Hepatocyte (in vitro differentiated cells): ENCODE results near the gene HLA-DMB. TPM values are rescaled to one million over a fixed set of nuclear protein-coding genes. Genes with fewer than 3 reads are reported as not detected.
A peak's percentile ranks its signal among the peaks of the same experiment; 100 is the strongest.

ENCODE experiments used
- DNase-seq: peaks from one replicate; pipeline ENCODE4 v3.0.0-alpha.2; 2016; ENCODE audit warnings: low spot score
- H2AFZ ChIP-seq: fragments of 200-600 bp; sonication (generic); 2 replicates; pipeline ENCODE4 v1.6.0; 2016; ENCODE audit warnings: antibody characterized with exemption, mild to moderate bottlenecking
- H3K27ac ChIP-seq: fragments of 200-600 bp; sonication (generic); 2 replicates; pipeline ENCODE4 v1.5.1; 2016; ENCODE audit warnings: mild to moderate bottlenecking
- H3K27me3 ChIP-seq: fragments of 200-600 bp; sonication (generic); 2 replicates; pipeline ENCODE4 v1.6.1; 2016
- H3K36me3 ChIP-seq: fragments of 200-600 bp; sonication (generic); replicated peaks from 2 replicates; pipeline ENCODE4 v1.5.1; 2016; ENCODE audit warnings: low read depth; ENCODE audit not compliant: insufficient read depth
- H3K4me1 ChIP-seq: fragments of 200-600 bp; sonication (generic); 2 replicates; pipeline ENCODE4 v1.5.1; 2016; ENCODE audit warnings: mild to moderate bottlenecking, moderate library complexity; ENCODE audit not compliant: insufficient read depth
- H3K4me2 ChIP-seq: fragments of 200-600 bp; sonication (generic); 2 replicates; pipeline ENCODE4 v1.6.0; 2016
- H3K4me3 ChIP-seq: fragments of 200-600 bp; sonication (generic); 2 replicates; pipeline ENCODE4 v1.5.1; 2016; ENCODE audit warnings: mild to moderate bottlenecking
- H3K79me2 ChIP-seq: fragments of 200-600 bp; sonication (generic); 2 replicates; pipeline ENCODE4 v1.6.0; 2017; ENCODE audit warnings: mild to moderate bottlenecking
- H3K9me2 ChIP-seq: fragments of 200-600 bp; sonication (generic); replicated peaks from 2 replicates; pipeline ENCODE4 v1.6.0; 2017; ENCODE audit warnings: mild to moderate bottlenecking; ENCODE audit not compliant: insufficient read depth
- H3K9me3 ChIP-seq: fragments of 200-600 bp; sonication (generic); 2 replicates; pipeline ENCODE4 v1.5.1; 2016; ENCODE audit warnings: low read depth, mild to moderate bottlenecking
- H4K20me1 ChIP-seq: fragments of 200-600 bp; sonication (generic); 2 replicates; pipeline ENCODE4 v1.6.0; 2016; ENCODE audit warnings: mild to moderate bottlenecking; ENCODE audit not compliant: insufficient read depth, poor library complexity, severe bottlenecking
- CTCF ChIP-seq: fragments of 200-600 bp; sonication (generic); IDR thresholded peaks from 2 replicates; pipeline ENCODE4 v1.5.1; 2016; ENCODE audit warnings: antibody characterized with exemption, mild to moderate bottlenecking; ENCODE audit not compliant: poor library complexity
- EZH2 ChIP-seq: fragments of 200-600 bp; sonication (generic); IDR thresholded peaks from 2 replicates; pipeline ENCODE4 v1.6.1; 2016; ENCODE audit warnings: antibody characterized with exemption, mild to moderate bottlenecking, borderline replicate concordance
- EZH2phosphoT487 ChIP-seq: fragments of 200-600 bp; sonication (generic); IDR thresholded peaks from one replicate; pipeline ENCODE4 v1.6.1; 2018; ENCODE audit warnings: antibody characterized with exemption, mild to moderate bottlenecking, low read depth, moderate library complexity; ENCODE audit not compliant: unreplicated experiment, severe bottlenecking
- WGBS: methylation state at CpG from one replicate; pipeline ENCODE4 v1.1.6; 2016; ENCODE audit warnings: low lambda C conversion rate; ENCODE audit errors: missing lambda C conversion rate; 5-methylcytosine and 5-hydroxymethylcytosine counted together
- polyA plus RNA-seq: library from polyadenylated mRNA; unstranded; fragments of >200 nt; fragmentation: Nextera tagmentation; extraction: Ambion mirVana; gene quantifications from 2 replicates; pipeline ENCODE4 v1.2.1, GENCODE V29; 2016
- total RNA-seq: library from RNA; depleted of rRNA; stranded (reverse); fragments of >200 nt; gene quantifications from 2 replicates; pipeline ENCODE4 v1.2.3, GENCODE V29; 2014

The HLA-DMB gene
- total and polyA plus RNA-seq, 2 experiments from 2014 or later: 1.00 to 1.7 TPM

GRCh38 chr6:32949113-32949512 lies 8.3 kb upstream of the HLA-DMB start:
- DNase-seq: no peak
- no peak overlapping the region for H2AFZ ChIP-seq
- no peaks in the 10 kb centered on the region for H3K9me2 ChIP-seq
- H3K4me3 ChIP-seq: no peak overlapping the region
- H4K20me1 ChIP-seq: no peaks in the 10 kb centered on the region
- H3K27me3 ChIP-seq: no peaks in the 10 kb centered on the region
- H3K36me3 ChIP-seq: no peaks in the 10 kb centered on the region
- no peak overlapping the region for H3K27ac ChIP-seq
- no peaks in the 10 kb centered on the region for H3K9me3 ChIP-seq
- TF ChIP-seq EZH2phosphoT487 (no peak), CTCF (no peak), EZH2 (no peak)
- no peaks in the 10 kb centered on the region for H3K4me1 ChIP-seq
- WGBS: 91% methylated on average over 9 of the region's 9 CpGs
- H3K79me2 ChIP-seq: no peaks in the 10 kb centered on the region
- H3K4me2 ChIP-seq: no peak overlapping the region

DNA sequence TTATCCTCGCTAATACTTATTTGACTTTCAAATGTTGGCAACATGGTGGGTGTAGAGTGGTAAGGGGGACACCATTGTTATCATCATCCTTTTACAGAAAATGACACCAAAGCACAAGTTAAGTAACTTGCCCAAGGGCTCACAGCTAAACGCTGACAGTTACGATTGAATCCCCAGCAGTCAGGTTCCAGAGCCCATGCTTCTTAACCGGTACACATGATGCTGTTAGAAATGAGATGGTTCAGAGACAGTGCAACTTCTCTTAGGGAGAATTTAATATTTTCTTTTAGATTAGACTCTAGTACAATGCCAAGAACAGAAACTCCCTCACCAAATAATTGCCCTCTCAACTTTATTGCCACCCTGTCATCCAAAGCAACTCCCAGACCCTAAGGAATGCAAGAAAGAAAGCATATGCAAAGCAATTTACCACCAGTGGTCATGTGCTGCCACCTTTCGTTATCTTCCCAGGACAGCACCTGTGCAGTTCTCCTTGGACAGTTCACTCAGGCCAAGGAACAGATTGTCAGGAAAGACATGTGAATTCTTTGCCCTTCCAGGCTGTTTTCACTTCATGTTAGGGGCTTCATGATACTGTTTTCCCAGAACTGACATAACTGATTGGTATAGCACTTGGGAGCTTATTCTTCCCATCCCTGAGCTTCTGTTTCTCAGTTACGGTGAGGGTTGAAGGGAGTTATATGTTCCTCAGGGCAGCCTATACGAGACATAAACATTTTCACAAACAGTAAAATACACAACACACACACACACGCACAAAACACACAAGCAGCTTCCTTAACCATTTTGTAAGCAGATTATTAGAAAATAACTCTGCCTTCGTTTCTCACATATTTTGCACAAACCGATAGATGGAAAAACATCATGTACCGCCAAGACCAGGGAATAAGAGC lies 7.0 kb upstream of the HLA-DMB start:
- peak; percentile 76 for DNase-seq
- 64% methylated on average over 11 of the region's 11 CpGs for WGBS

DNA sequence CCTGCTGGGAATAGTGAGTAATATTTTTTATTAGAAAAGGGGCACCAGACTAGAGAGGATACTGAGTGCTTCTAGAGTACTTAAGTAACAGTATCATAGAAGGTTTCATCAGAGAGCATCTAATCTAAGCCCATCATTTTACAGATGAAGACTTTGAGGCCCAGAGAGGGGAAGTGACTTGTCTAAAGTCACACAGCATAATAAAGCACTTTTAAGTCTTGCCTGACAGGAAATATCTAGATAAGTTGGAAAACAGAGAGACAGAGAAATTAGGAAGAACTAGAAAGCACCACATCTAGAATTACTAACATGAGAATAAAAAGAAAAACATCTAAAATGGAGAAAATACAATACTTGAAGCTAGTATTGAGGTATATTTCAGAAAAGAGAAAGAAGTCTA lies 6.1 kb upstream of the HLA-DMB start:
- TF ChIP-seq CTCF: no peak
- no peak for TF ChIP-seq EZH2
- no peak for TF ChIP-seq EZH2phosphoT487
- H3K79me2 ChIP-seq: no peaks in the 10 kb centered on the region
- no peak overlapping the region for H3K4me2 ChIP-seq
- no peak for DNase-seq
- no peaks in the 10 kb centered on the region for H4K20me1 ChIP-seq
- no peak overlapping the region for H3K27ac ChIP-seq
- H3K36me3 ChIP-seq: no peaks in the 10 kb centered on the region
- no peaks in the 10 kb centered on the region for H3K27me3 ChIP-seq
- H3K4me3 ChIP-seq: no peak overlapping the region
- H2AFZ ChIP-seq: no peak overlapping the region
- H3K9me3 ChIP-seq: no peaks in the 10 kb centered on the region
- H3K4me1 ChIP-seq: no peaks in the 10 kb centered on the region
- H3K9me2 ChIP-seq: no peaks in the 10 kb centered on the region

More for the DNA sequence above, 7.0 kb upstream of the HLA-DMB start:
- H3K79me2 ChIP-seq: no peaks in the 10 kb centered on the region
- no peaks in the 10 kb centered on the region for H3K9me2 ChIP-seq
- H3K4me1 ChIP-seq: no peaks in the 10 kb centered on the region
- no peaks in the 10 kb centered on the region for H3K36me3 ChIP-seq
- H3K9me3 ChIP-seq: no peaks in the 10 kb centered on the region
- no peak overlapping the region for H3K4me3 ChIP-seq
- no peaks in the 10 kb centered on the region for H4K20me1 ChIP-seq
- H3K27ac ChIP-seq: no peak overlapping the region
- no peak overlapping the region for H2AFZ ChIP-seq
- peak; percentile 66 for TF ChIP-seq CTCF
- no peak for TF ChIP-seq EZH2
- TF ChIP-seq EZH2phosphoT487: no peak
- H3K27me3 ChIP-seq: no peaks in the 10 kb centered on the region
- H3K4me2 ChIP-seq: no peak overlapping the region
